DMS79 treated with DMSO at 0.1 percent for 48 hours (cell line): Measurements from ENCODE around the gene STAP2.

Experiments
- DNase-seq: peaks from one replicate; lab custom pipeline; 2025; lab: John Stamatoyannopoulos, UW

Gene STAP2

GRCh38 chr19:4370418-4371041, 31.9 kb upstream of the STAP2 start:
- DNase-seq: no peak

- peak; percentile 14 for DNase-seq
These were observed 31.2 kb upstream of the STAP2 start for GRCh38 chr19:4369888-4370260.

- peak; percentile 55 for DNase-seq
These were observed 30.7 kb upstream of the STAP2 start for GRCh38 chr19:4369109-4369887.

GRCh38 chr19:4368128-4368820, 29.6 kb upstream of the STAP2 start:
- peak; percentile 38 for DNase-seq

- DNase-seq: no peak
These were observed 29.1 kb upstream of the STAP2 start for GRCh38 chr19:4367781-4368127.

GRCh38 chr19:4367336-4367723, 28.7 kb upstream of the STAP2 start:
- no peak for DNase-seq

GRCh38 chr19:4366666-4367335, 28.2 kb upstream of the STAP2 start:
- DNase-seq: no peak

GRCh38 chr19:4365791-4366665, 27.4 kb upstream of the STAP2 start:
- no peak for DNase-seq

- DNase-seq: no peak
These were observed 26.7 kb upstream of the STAP2 start for GRCh38 chr19:4365341-4365740.

GRCh38 chr19:4363571-4364304, 25.1 kb upstream of the STAP2 start:
- DNase-seq: no peak

GRCh38 chr19:4362831-4363545, 24.4 kb upstream of the STAP2 start:
- no peak for DNase-seq

GRCh38 chr19:4362101-4362828, 23.6 kb upstream of the STAP2 start:
- DNase-seq: no peak

- no peak for DNase-seq
These were observed 22.8 kb upstream of the STAP2 start for GRCh38 chr19:4361152-4362046.

- DNase-seq: no peak
These were observed 22.1 kb upstream of the STAP2 start for GRCh38 chr19:4360641-4361151.

GRCh38 chr19:4360081-4360569, 21.5 kb upstream of the STAP2 start:
- DNase-seq: no peak

- DNase-seq: no peak
These were observed 21.0 kb upstream of the STAP2 start for GRCh38 chr19:4359627-4360000.

- no peak for DNase-seq
These were observed 20.3 kb upstream of the STAP2 start for GRCh38 chr19:4358709-4359626.
